ENCODE results near the gene HDLBP. TPM values are rescaled to one million over a fixed set of nuclear protein-coding genes. Genes with fewer than 3 reads are reported as not detected.
"Not testable (repeated sequence)": the region's sequence is repeated elsewhere in the genome, so short reads cannot be mapped to it uniquely, and the experiment has no call there.

The HDLBP gene
- total RNA-seq, 6 donors from 2014 or later: 339 to 691 (median 487) TPM

DNA sequence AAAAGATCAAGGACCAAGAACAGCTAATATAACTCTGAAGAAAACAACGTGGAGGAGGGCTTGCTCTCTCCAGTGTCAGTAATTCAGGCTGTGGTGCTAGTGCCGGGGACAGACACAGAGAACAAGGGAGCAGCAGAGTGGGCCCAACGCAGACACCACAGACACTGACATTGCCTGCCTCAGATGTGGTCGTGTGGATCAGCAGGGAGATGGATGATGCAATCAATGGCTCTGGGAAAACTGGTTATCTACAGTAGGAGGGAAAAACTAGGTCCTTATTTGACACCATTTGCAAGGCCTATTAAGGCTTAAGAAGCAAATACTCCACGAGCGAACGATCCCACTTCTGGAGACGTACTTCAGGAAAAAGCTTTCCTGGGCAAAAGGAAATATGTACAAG, 36.1 kb downstream of the HDLBP start:
- TF ChIP-seq POLR2AphosphoS5 (IDR thresholded peaks at IDR 0.05) (no peak), POLR2A (IDR thresholded peaks at IDR 0.05) (no peak), EP300 (IDR thresholded peaks at IDR 0.05) (no peak)
- TF ChIP-seq, protein P1, sequence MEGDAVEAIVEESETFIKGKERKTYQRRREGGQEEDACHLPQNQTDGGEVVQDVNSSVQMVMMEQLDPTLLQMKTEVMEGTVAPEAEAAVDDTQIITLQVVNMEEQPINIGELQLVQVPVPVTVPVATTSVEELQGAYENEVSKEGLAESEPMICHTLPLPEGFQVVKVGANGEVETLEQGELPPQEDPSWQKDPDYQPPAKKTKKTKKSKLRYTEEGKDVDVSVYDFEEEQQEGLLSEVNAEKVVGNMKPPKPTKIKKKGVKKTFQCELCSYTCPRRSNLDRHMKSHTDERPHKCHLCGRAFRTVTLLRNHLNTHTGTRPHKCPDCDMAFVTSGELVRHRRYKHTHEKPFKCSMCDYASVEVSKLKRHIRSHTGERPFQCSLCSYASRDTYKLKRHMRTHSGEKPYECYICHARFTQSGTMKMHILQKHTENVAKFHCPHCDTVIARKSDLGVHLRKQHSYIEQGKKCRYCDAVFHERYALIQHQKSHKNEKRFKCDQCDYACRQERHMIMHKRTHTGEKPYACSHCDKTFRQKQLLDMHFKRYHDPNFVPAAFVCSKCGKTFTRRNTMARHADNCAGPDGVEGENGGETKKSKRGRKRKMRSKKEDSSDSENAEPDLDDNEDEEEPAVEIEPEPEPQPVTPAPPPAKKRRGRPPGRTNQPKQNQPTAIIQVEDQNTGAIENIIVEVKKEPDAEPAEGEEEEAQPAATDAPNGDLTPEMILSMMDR (IDR thresholded peaks at IDR 0.05): no peak
- no peak for ATAC-seq (ENCODE audit: low FRiP score in 2 of 2)
- no peak overlapping the region for H3K4me3 ChIP-seq
- no peak overlapping the region for H3K27ac ChIP-seq
- no peaks in the 10 kb centered on the region for H3K36me3 ChIP-seq
- H3K4me1 ChIP-seq: peaks cover 5 to 10% (median 7%) of the 10 kb centered on the region in 4 donors
- H3K27me3 ChIP-seq: no peaks in the 10 kb centered on the region
- DNase-seq: peak in 1 of 2 donors; percentile 28
- H3K9me3 ChIP-seq: no peaks in the 10 kb centered on the region
- WGBS, 2 donors: 66 to 68% methylated on average over 8 of the region's 8 CpGs

DNA sequence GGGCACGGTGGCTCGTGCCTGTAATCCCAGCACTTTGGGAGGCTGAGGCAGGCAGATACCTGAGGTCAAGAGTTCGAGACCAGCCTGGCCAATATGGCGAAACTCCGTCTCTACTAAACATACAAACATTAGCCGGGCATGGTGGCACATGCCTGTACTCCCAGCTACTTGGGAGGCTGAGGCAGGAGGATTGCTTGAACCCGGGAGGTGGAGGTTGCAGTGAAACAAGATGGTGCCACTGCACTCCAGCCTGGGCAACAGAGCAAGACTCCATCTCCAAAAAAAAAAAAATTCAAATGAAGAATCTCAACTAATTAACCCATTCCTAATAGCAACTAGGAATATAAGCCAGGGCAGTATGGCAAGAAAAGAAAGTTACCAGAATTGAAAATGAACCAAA, 37.2 kb downstream of the HDLBP start:
- ATAC-seq (ENCODE audit: low FRiP score in 2 of 2); H3K27me3 ChIP-seq; H3K4me3 ChIP-seq; DNase-seq; H3K27ac ChIP-seq; H3K9me3 ChIP-seq; H3K36me3 ChIP-seq: not testable (repeated sequence)
- peaks cover 5 to 20% (median 10%) of the 10 kb centered on the region in 4 donors for H3K4me1 ChIP-seq
- WGBS, 2 donors: 94 to 97% methylated on average over 7 of the region's 7 CpGs

DNA sequence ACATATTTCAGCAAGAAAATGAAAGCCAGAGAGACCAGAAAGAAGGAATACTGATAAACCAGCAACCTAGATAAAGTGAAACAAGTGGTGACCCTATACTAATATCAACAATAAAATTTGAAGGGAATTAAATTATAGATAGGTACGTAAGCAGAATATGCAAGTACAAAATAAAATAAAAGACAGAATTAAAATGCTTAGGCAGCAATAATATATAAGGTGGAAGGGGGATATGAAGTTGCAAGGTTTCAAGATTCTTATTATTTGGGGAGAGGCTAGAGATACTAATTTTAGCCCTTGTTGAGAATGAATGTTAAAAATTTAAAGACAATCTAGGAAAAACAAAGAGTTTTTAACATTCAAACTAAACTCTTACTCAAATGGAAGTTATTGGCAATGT, 39.6 kb downstream of the HDLBP start:
- WGBS, 2 donors: 95 to 97% methylated on average over 1 of the region's 1 CpG
- no peak for TF ChIP-seq POLR2A (IDR thresholded peaks at IDR 0.05)
- TF ChIP-seq POLR2AphosphoS5 (IDR thresholded peaks at IDR 0.05): no peak
- TF ChIP-seq EP300 (IDR thresholded peaks at IDR 0.05): no peak
- TF ChIP-seq, protein P1 (IDR thresholded peaks at IDR 0.05): no peak

DNA sequence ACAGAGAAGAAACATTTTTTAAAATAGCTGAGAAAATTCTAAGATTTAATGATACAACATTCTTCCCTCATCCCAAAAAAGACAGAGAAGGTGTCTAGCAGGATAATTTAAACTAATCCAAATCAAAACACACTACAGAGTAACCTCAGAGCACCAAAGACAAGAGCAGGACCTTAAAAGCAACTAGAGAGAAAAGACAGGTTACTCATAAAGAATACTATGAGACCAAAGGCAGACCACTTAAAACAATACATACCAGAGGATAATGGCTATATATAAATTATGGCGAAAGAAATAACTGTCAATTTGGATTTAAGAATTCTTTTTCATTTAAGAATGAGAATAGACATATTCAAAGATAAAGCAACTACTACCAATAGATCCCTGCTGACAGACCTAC, 40.0 kb downstream of the HDLBP start:
- TF ChIP-seq POLR2A (IDR thresholded peaks at IDR 0.05) (no peak), POLR2AphosphoS5 (IDR thresholded peaks at IDR 0.05) (no peak), EP300 (IDR thresholded peaks at IDR 0.05) (no peak)
- TF ChIP-seq, protein P1 (IDR thresholded peaks at IDR 0.05): no peak
- WGBS, 2 donors: 93 to 97% methylated on average over 1 of the region's 1 CpG
- DNase-seq: no peak
- H3K4me1 ChIP-seq: peaks cover 12 to 36% (median 18%) of the 10 kb centered on the region in 4 donors
- no peaks in the 10 kb centered on the region for H3K36me3 ChIP-seq
- no peak overlapping the region for H3K4me3 ChIP-seq
- no peaks in the 10 kb centered on the region for H3K9me3 ChIP-seq
- no peak overlapping the region for H3K27ac ChIP-seq
- no peaks in the 10 kb centered on the region for H3K27me3 ChIP-seq
- ATAC-seq (ENCODE audit: low FRiP score in 2 of 2): no peak

More for the DNA sequence above, 39.6 kb downstream of the HDLBP start:
- no peaks in the 10 kb centered on the region for H3K27me3 ChIP-seq
- no peak overlapping the region for H3K4me3 ChIP-seq
- DNase-seq (no peak), ATAC-seq (ENCODE audit: low FRiP score in 2 of 2) (no peak)
- peaks cover 8 to 32% (median 14%) of the 10 kb centered on the region in 4 donors for H3K4me1 ChIP-seq
- H3K27ac ChIP-seq: no peak overlapping the region
- H3K36me3 ChIP-seq: no peaks in the 10 kb centered on the region
- no peaks in the 10 kb centered on the region for H3K9me3 ChIP-seq

DNA sequence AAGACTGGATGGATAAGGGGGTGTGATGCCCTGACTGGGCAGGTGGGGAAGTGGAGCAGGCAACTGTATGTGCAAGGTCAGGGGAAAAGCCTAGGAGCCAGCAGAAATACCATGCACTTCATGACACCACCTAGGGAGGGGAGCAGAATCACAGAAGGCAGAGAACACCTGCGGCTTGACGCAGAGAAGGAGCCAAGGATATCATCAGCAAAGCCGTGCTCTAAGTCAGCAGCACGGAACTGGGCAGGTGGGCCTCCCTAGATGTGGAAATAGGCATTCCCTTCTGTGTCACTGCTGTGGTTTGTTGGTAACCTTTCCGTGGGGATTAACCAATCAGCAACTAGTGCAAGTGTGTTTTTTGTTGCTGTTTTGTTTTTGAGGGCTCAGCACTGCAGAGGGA, 41.3 kb downstream of the HDLBP start:
- no peak for DNase-seq
- Histone ChIP-seq H3K4me1 (peaks cover 26 to 41% (median 29%) of the 10 kb centered on the region in 4 donors), H3K4me3 (no peak overlapping the region), H3K36me3 (no peaks in the 10 kb centered on the region), H3K27ac (no peak overlapping the region), H3K27me3 (no peaks in the 10 kb centered on the region), H3K9me3 (no peaks in the 10 kb centered on the region)
- 83 to 85% methylated on average over 4 to 5 of the region's 5 CpGs for WGBS, 2 donors
- ATAC-seq (ENCODE audit: low FRiP score in 2 of 2): no peak
- TF ChIP-seq EP300 (IDR thresholded peaks at IDR 0.05) (no peak), POLR2A (IDR thresholded peaks at IDR 0.05) (no peak), POLR2AphosphoS5 (IDR thresholded peaks at IDR 0.05) (no peak)
- TF ChIP-seq, protein P1 (IDR thresholded peaks at IDR 0.05): no peak

Measured in upper lobe of left lung (tissue), 6 donors.